ENCODE data around the gene CORO2B. TPM values are rescaled to one million over a fixed set of nuclear protein-coding genes. Genes with fewer than 3 reads are reported as not detected.

Gene CORO2B
- total RNA-seq, 1 donor from 2014 or later, result 21.3 TPM

- no peaks in the 10 kb centered on the region for H3K9me3 Mint-ChIP-seq
- DNase-seq (ENCODE audit: low read depth, low spot score), result no peak
- no peak for TF ChIP-seq CTCF (conservative IDR thresholded peaks at IDR 0.05)
- H3K27ac Mint-ChIP-seq (ENCODE audit: unreplicated experiment), result no peak overlapping the region
- H3K4me3 Mint-ChIP-seq, result no peak overlapping the region
- peaks cover 21% of the 10 kb centered on the region for H3K4me1 Mint-ChIP-seq
- peaks cover 3% of the 10 kb centered on the region for H3K36me3 Mint-ChIP-seq (ENCODE audit: low read depth)
- H3K27me3 Mint-ChIP-seq (ENCODE audit: low read depth), result no peaks in the 10 kb centered on the region
Measured at GRCh38 chr15:68668926-68669600, 90.3 kb downstream of the CORO2B start.

- Mint-ChIP-seq H3K27me3 (ENCODE audit: low read depth) (no peaks in the 10 kb centered on the region), H3K4me3 (no peak overlapping the region), H3K36me3 (ENCODE audit: low read depth) (no peaks in the 10 kb centered on the region), H3K9me3 (no peaks in the 10 kb centered on the region), H3K4me1 (peaks cover 25% of the 10 kb centered on the region), H3K27ac (ENCODE audit: unreplicated experiment) (no peak overlapping the region)
- TF ChIP-seq CTCF (conservative IDR thresholded peaks at IDR 0.05), result no peak
- no peak for DNase-seq (ENCODE audit: low read depth, low spot score)
Measured at GRCh38 chr15:68672251-68672650, 93.5 kb downstream of the CORO2B start.

- no peaks in the 10 kb centered on the region for H3K27me3 Mint-ChIP-seq (ENCODE audit: low read depth)
- H3K27ac Mint-ChIP-seq (ENCODE audit: unreplicated experiment), result no peak overlapping the region
- TF ChIP-seq CTCF (conservative IDR thresholded peaks at IDR 0.05), result no peak
- H3K4me1 Mint-ChIP-seq, result peaks cover 29% of the 10 kb centered on the region
- no peak overlapping the region for H3K4me3 Mint-ChIP-seq
- no peaks in the 10 kb centered on the region for H3K36me3 Mint-ChIP-seq (ENCODE audit: low read depth)
- H3K9me3 Mint-ChIP-seq, result no peaks in the 10 kb centered on the region
- no peak for DNase-seq (ENCODE audit: low read depth, low spot score)
Measured at GRCh38 chr15:68672781-68673205, 94.0 kb downstream of the CORO2B start.

GRCh38 chr15:68674975-68675374 is 96.2 kb downstream of the CORO2B start:
- no peaks in the 10 kb centered on the region for H3K27me3 Mint-ChIP-seq (ENCODE audit: low read depth)
- H3K27ac Mint-ChIP-seq (ENCODE audit: unreplicated experiment), result peak overlapping the region; percentile 16
- peaks cover 32% of the 10 kb centered on the region for H3K4me1 Mint-ChIP-seq
- DNase-seq (ENCODE audit: low read depth, low spot score), result no peak
- H3K9me3 Mint-ChIP-seq, result no peaks in the 10 kb centered on the region
- no peaks in the 10 kb centered on the region for H3K36me3 Mint-ChIP-seq (ENCODE audit: low read depth)
- no peak overlapping the region for H3K4me3 Mint-ChIP-seq
- TF ChIP-seq CTCF (conservative IDR thresholded peaks at IDR 0.05), result no peak

- H3K9me3 Mint-ChIP-seq, result no peaks in the 10 kb centered on the region
- no peak for TF ChIP-seq CTCF (conservative IDR thresholded peaks at IDR 0.05)
- DNase-seq (ENCODE audit: low read depth, low spot score), result no peak
- H3K4me3 Mint-ChIP-seq, result no peak overlapping the region
- H3K4me1 Mint-ChIP-seq, result peaks cover 32% of the 10 kb centered on the region
- H3K27me3 Mint-ChIP-seq (ENCODE audit: low read depth), result no peaks in the 10 kb centered on the region
- H3K36me3 Mint-ChIP-seq (ENCODE audit: low read depth), result no peaks in the 10 kb centered on the region
- H3K27ac Mint-ChIP-seq (ENCODE audit: unreplicated experiment), result no peak overlapping the region
Measured at GRCh38 chr15:68676011-68676605, 97.3 kb downstream of the CORO2B start.

Data from neural crest cell (in vitro differentiated cells).